ENCODE results near the gene HLA-DMA.

- no peak for TF ChIP-seq ZC3H11A (IDR thresholded peaks at IDR 0.05; ENCODE audit: low read depth, low read length)
- TF ChIP-seq CTCF (IDR thresholded peaks at IDR 0.05 in 2 of 3, conservative IDR thresholded peaks at IDR 0.05 in 1 of 3; ENCODE audit: insufficient read depth in 2 of 3, low read depth in 1 of 3, low read length in 3 of 3): no peak
- TF ChIP-seq IFI16 (CRISPR knock-in tag; IDR thresholded peaks at IDR 0.05): no peak
Measured at GRCh38 chr6:32989368-32989767, 36.5 kb upstream of the HLA-DMA start.

All from K562 (cell line).